Adrenal gland (tissue), 12 donors: ENCODE results near the gene NVL. TPM values are rescaled to one million over a fixed set of nuclear protein-coding genes. Genes with fewer than 3 reads are reported as not detected.

Experiments used
- DNase-seq, 7 donors: peaks; one replicate each; pipeline ENCODE4 v3.0.0-alpha.2; 2019 to 2020
- H3K27ac ChIP-seq, 5 donors: fragments of 200-600 bp; sonication (generic) in 4 of 5; 1 replicate in 3 of 5; 2 replicates in 2 of 5; pipeline versions ENCODE4 v1.5.1 to v1.8.0; 2016 to 2020; ENCODE audit warnings: mild to moderate bottlenecking in 1 of 5
- H3K27me3 ChIP-seq: fragments of 200-600 bp; 2 replicates; pipeline ENCODE4 v1.8.0; 2021
- H3K36me3 ChIP-seq, 2 donors: fragments of 200-600 bp; replicated peaks in 1 of 2; 1 replicate in 1 of 2; 2 replicates in 1 of 2; pipeline versions ENCODE4 v1.5.1 to v1.8.0; 2018 to 2022
- H3K4me1 ChIP-seq, 2 donors: fragments of 200-600 bp; replicated peaks in 1 of 2; 1 replicate in 1 of 2; 2 replicates in 1 of 2; pipeline versions ENCODE4 v1.5.1 to v1.8.0; 2018 to 2021
- H3K4me3 ChIP-seq, 4 donors: fragments of 200-600 bp; sonication (generic) in 3 of 4; one replicate each; pipeline ENCODE4 v1.5.1; 2016 to 2018
- H3K9me3 ChIP-seq, 3 donors: fragments of 200-600 bp; sonication (generic) in 1 of 3; replicated peaks in 1 of 3; 1 replicate in 2 of 3; 2 replicates in 1 of 3; pipeline versions ENCODE4 v1.5.1 to v1.8.0; 2016 to 2021
- CTCF ChIP-seq, 6 experiments: fragments of 450-650 bp in 4 of 6; fragments of 200-600 bp in 2 of 6; sonication (generic) in 1 of 6; IDR thresholded peaks; 1 replicate in 5 of 6; 2 replicates in 1 of 6; pipeline versions ENCODE4 v1.5.1 to v1.8.0; 2016 to 2021; ENCODE audit warnings: antibody characterized with exemption in 6 of 6, mild to moderate bottlenecking in 2 of 6, moderate library complexity in 1 of 6
- POLR2A ChIP-seq, 2 donors: fragments of 450-650 bp; IDR thresholded peaks; one replicate each; pipeline ENCODE4 v1.6.1; 2017; ENCODE audit warnings: antibody characterized with exemption in 2 of 2, mild to moderate bottlenecking in 2 of 2, moderate library complexity in 1 of 2
- WGBS, 4 donors: extraction: QIAGEN DNeasy Blood & Tissue Kit in 2 of 4; methylation state at CpG; one replicate each; pipeline versions ENCODE4 v1.1.5 to v1.1.7; 2013 to 2017; 5-methylcytosine and 5-hydroxymethylcytosine counted together
- intact Hi-C, 2 donors: fragments of 100-400 bp; cut with DNase I; formaldehyde crosslinking; loops; one replicate each; pipeline versions ENCODE4 v1.14.1 to v1.15.0; 2022 to 2023
- polyA plus RNA-seq, 3 donors: library from polyadenylated mRNA; stranded (reverse); fragments of 200-250 nt in 2 of 3; fragments of 350-450 nt in 1 of 3; fragmentation: Illumina TruSeq in 1 of 3; extraction: RNeasy Lipid Tissue Mini Kit (QIAGEN cat#74804) in 1 of 3; gene quantifications; one replicate each; pipeline ENCODE4 v1.2.3, GENCODE V29; 2013 to 2014
- total RNA-seq, 9 donors: library from RNA; depleted of rRNA in 4 of 9; stranded (reverse); fragments of >200 nt in 4 of 9; fragments of 120-200 nt in 1 of 9; fragmentation: NEBNext Ultra II Directional in 1 of 9; extraction: Animal tissue kit (Norgen Biotek cat#: 25700) in 1 of 9; gene quantifications; one replicate each; pipeline versions ENCODE4 v1.1.0 to v1.2.4, GENCODE V29; 2013 to 2023
- donor health status: healthy with polysubstance abuse.
- donor health status: Bipolar disorder and iron deficiency.
- donor health status: DM: yes; HTN: yes; CAD: no.
- donor health status: DM: no; HTN: no; CAD: no.
- donor health status: DM: no; HTN: no; CAD: no.
- donor health status: DM: yes; HTN: yes; CAD: no.

The NVL gene
- total and polyA plus RNA-seq, 12 donors = 12.0 to 77.0 (median 20.9) TPM

DNA sequence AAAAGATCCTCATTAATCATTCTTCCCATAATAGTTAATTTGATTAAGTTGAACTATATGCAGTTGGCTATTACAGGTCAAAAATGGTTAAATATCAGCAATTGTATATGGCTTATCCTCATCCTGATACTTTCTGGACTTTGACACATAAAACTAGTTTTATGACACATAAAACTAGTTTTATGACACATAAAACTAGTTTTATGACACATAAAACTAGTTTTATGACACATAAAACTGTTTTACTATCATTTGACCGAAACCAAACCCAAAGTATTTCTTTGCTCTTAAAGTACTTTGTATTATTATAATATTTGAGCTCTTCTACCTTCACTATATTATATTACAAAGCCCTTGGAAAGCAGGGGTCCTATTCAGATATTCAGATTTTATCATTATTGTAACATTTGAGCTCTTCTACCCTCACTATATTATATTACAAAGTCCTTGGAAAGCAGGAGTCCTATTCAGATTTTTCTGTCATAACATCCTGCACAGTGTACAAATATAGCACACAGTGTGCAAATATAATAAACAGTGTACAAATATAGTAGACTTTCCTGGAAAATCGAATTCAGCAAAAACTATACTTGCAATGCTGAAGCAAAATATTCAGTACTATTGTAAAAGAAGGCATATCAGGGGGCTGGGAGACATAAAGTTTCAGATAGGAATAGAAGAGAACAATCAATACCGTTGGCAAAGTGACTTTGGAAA lies 53.0 kb downstream of the NVL start:
- no peak overlapping the region for H3K4me3 ChIP-seq
- H3K27ac ChIP-seq = no peak overlapping the region
- TF ChIP-seq POLR2A (IDR thresholded peaks at IDR 0.05) (no peak), CTCF (IDR thresholded peaks at IDR 0.05) (no peak)
- intact Hi-C loops = no loop called here
- peaks cover 0 to 22% of the 10 kb centered on the region in 2 donors for H3K36me3 ChIP-seq
- H3K27me3 ChIP-seq = no peaks in the 10 kb centered on the region
- H3K9me3 ChIP-seq = no peaks in the 10 kb centered on the region
- WGBS, 4 donors = 83 to 88% (median 83%) methylated on average over 3 of the region's 3 CpGs
- no peaks in the 10 kb centered on the region for H3K4me1 ChIP-seq
- no peak for DNase-seq

DNA sequence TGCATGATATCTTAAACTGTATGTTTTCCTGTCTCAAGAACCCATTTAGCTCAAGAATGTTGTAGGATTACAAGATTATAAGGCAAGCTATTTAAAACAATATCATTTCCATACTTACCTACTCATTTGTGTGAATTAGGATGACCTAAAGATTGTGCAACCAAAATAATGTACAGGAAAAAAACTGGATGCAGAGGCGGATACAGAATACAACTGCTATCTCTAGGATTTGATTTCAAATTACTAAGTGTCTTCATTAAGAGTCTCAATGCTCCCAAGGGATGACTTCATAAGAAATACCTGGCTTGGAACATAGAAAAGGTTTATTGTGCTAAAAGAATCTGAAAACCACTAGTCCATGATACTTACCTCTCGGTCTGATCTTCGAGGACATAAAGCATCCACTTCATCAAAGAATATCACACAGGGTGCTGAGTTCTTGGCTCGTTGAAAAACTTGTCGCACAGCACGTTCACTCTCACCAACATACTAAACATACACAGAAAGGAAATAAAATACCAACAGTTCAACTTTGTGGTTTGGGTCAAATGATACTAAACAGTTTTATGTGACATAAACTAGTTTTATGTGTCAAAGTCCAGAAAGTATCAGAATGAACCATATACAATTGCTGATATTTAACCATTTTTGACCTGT lies 54.9 kb downstream of the NVL start:
- intact Hi-C loops = no loop called here
- no peaks in the 10 kb centered on the region for H3K27me3 ChIP-seq
- no peaks in the 10 kb centered on the region for H3K4me1 ChIP-seq
- no peak overlapping the region for H3K4me3 ChIP-seq
- H3K36me3 ChIP-seq = peaks cover 0 to 12% of the 10 kb centered on the region in 2 donors
- TF ChIP-seq POLR2A (IDR thresholded peaks at IDR 0.05) = no peak
- no peak for TF ChIP-seq CTCF (IDR thresholded peaks at IDR 0.05)
- H3K9me3 ChIP-seq = no peaks in the 10 kb centered on the region
- DNase-seq = no peak
- H3K27ac ChIP-seq = no peak overlapping the region
- 97 to 98% (median 97%) methylated on average over 6 of the region's 6 CpGs for WGBS, 4 donors

DNA sequence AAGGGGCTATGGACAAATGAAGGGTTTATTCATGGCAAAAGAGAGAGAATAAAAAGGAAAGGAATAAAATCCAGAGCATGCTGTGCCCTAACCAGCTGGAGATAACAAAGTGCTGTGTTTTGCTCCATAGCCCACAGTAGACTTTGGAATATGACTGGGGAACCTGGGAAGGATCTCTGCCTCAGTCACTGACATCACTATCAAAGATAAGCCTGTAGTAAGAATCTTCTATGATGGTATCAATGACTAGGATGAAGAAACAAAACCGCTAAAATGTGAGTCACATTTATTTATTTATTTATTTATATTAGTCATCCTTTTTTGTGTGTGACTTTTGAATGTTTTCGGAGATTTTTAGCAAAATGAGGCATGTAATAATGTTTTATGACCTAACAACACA lies 56.3 kb downstream of the NVL start:
- TF ChIP-seq CTCF (IDR thresholded peaks at IDR 0.05) = no peak
- TF ChIP-seq POLR2A (IDR thresholded peaks at IDR 0.05) = no peak
- Histone ChIP-seq H3K9me3 (no peaks in the 10 kb centered on the region), H3K4me1 (no peaks in the 10 kb centered on the region), H3K36me3 (peaks cover 0 to 16% of the 10 kb centered on the region in 2 donors), H3K27me3 (no peaks in the 10 kb centered on the region), H3K27ac (no peak overlapping the region), H3K4me3 (no peak overlapping the region)
- WGBS, 4 donors = 85 to 91% (median 90%) methylated on average over 2 of the region's 2 CpGs
- no peak for DNase-seq
- intact Hi-C loops = no loop called here

DNA sequence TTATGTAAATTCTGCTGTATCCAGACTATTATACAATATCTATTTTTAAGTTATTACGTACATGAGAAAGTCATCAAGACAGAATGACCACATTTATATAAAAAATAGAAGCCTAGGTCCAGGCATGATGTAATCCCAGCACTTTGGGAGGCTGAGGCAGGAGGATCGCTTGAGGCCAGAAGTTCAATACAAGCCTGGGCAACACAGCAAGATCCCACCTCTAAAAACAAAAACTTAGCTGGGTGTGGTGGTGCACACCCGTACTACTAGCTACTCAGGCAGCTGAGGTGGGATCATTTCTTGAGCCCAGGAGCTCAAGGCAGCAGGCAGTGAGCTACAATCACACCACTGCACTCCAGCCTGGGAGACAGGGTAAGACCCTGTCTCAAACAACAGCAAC lies 58.9 kb downstream of the NVL start:
- intact Hi-C loops = no loop called here
- WGBS, 4 donors = 85 to 100% (median 99%) methylated on average over 3 of the region's 3 CpGs
- no peak for DNase-seq
- H3K27ac ChIP-seq = no peak overlapping the region
- no peaks in the 10 kb centered on the region for H3K27me3 ChIP-seq
- peaks cover 0 to 16% of the 10 kb centered on the region in 2 donors for H3K36me3 ChIP-seq
- peaks cover 0 to 6% of the 10 kb centered on the region in 2 donors for H3K4me1 ChIP-seq
- no peak for TF ChIP-seq POLR2A (IDR thresholded peaks at IDR 0.05)
- no peak for TF ChIP-seq CTCF (IDR thresholded peaks at IDR 0.05)
- no peaks in the 10 kb centered on the region for H3K9me3 ChIP-seq
- H3K4me3 ChIP-seq = no peak overlapping the region
